RWPE2 (cell line): ENCODE data around the gene IGF2BP1.

Experiments used
- ATAC-seq: fragments of 200-7000 bp; cut with Tn5 transposase; 3 replicates; pipeline ENCODE4 v1.9.1; 2021; ENCODE audit warnings: low read depth
- DNase-seq: peaks from one replicate; pipeline ENCODE4 v3.0.0-alpha.2; 2020; ENCODE audit warnings: low spot score
- H3K27ac ChIP-seq: fragments of 450-650 bp; 2 replicates; pipeline ENCODE4 v1.5.1; 2017; ENCODE audit warnings: mild to moderate bottlenecking; ENCODE audit not compliant: poor library complexity, severe bottlenecking
- H3K27me3 ChIP-seq: fragments of 250-450 bp; sonication (Bioruptor Pico); 2 replicates; pipeline ENCODE4 v1.5.1; 2021; ENCODE audit warnings: mild to moderate bottlenecking, moderate library complexity; ENCODE audit not compliant: insufficient read depth, poor library complexity, severe bottlenecking
- H3K36me3 ChIP-seq: fragments of 250-450 bp; sonication (Bioruptor Pico); 2 replicates; pipeline ENCODE4 v1.5.1; 2020; ENCODE audit warnings: low read depth, mild to moderate bottlenecking, moderate library complexity
- H3K4me1 ChIP-seq: fragments of 250-450 bp; sonication (Bioruptor Pico); 2 replicates; pipeline ENCODE4 v1.5.1; 2021; ENCODE audit warnings: mild to moderate bottlenecking, moderate library complexity; ENCODE audit not compliant: insufficient read depth, poor library complexity, severe bottlenecking
- H3K4me3 ChIP-seq: fragments of 250-450 bp; sonication (Bioruptor Pico); 2 replicates; pipeline ENCODE4 v1.5.1; 2021; ENCODE audit warnings: mild to moderate bottlenecking, moderate library complexity; ENCODE audit not compliant: severe bottlenecking
- H3K9me3 ChIP-seq: fragments of 250-450 bp; sonication (Bioruptor Pico); 2 replicates; pipeline ENCODE4 v1.5.1; 2021; ENCODE audit warnings: mild to moderate bottlenecking, moderate library complexity; ENCODE audit not compliant: severe bottlenecking
- TF ChIP-seq, protein P1 (sequence below): fragments of 450-650 bp; IDR thresholded peaks from one replicate; pipeline ENCODE4 v1.5.1; 2017; ENCODE audit warnings: mild to moderate bottlenecking, moderate library complexity; ENCODE audit not compliant: poor library complexity, severe bottlenecking

The IGF2BP1 gene

DNA sequence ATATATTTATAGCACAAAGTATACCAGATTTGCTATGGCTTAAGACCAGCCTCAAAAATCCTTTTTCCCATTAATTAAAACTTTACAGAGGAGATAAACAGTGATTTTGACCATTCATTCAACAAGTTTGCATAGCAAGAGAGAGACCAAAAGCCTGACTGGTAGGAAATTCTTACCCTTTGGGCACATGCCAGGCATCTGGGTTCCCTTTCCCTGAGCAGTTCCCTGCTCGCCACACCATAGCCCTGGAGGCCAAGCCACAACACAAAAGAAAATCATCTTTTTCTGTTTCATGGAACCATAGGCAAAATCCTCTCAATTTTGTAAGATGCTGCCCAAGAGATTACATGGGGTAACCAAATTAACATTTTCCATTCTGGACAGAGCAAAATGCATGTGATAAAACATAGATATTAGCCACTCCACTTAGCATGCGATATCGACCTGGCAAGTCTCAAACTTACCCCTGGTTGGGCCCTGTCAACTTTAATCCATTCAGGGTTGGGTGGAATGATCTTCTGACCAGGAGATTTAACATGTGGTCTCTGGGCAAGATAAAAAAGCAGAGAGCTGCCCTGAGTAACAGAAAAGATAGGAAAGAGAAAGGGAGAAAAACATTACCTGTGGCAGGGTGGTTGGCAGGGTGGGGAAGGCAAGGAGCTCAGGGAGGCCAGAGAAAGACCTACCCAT, 77.8 kb downstream of the IGF2BP1 start:
- Histone ChIP-seq H3K27me3 (no peaks in the 10 kb centered on the region), H3K36me3 (no peaks in the 10 kb centered on the region)
- no peak for ATAC-seq

DNA sequence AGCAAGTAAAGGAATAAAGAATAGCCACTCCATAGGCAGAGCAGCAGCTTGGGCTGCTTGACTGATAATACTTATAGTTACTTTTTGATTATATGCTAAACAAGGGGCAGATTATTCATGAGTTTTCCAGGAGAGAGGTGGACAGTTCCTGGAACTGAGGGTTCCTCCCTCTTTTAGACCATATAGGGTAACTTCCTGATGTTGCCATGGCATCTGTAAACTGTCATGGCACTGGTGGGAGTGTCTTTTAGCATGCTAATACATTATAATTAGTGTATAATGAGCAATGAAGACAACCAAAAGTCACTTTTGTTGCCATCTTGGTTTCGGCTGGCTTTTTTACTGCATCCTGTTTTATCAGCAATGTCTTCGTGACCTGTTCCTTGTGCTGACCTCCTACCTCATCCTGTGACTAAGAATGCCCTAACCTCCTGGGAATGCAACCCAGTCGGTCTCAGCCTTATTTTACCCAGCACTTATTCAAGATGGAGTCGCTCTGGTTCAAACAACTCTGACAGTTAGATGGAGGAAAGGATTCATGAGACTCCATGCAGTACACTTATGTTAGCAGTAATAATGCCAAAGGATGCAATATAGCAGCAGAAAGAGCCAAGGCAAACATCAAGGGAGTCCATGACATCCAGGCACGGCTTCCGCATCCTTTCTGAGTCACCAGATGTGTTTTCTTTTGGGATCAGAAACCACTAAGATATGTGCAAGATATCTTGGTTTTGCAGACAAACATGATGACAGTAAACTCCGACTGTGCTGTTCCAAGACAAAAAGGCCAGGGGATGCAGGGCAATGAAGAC, 79.6 kb downstream of the IGF2BP1 start:
- TF ChIP-seq, protein P1, sequence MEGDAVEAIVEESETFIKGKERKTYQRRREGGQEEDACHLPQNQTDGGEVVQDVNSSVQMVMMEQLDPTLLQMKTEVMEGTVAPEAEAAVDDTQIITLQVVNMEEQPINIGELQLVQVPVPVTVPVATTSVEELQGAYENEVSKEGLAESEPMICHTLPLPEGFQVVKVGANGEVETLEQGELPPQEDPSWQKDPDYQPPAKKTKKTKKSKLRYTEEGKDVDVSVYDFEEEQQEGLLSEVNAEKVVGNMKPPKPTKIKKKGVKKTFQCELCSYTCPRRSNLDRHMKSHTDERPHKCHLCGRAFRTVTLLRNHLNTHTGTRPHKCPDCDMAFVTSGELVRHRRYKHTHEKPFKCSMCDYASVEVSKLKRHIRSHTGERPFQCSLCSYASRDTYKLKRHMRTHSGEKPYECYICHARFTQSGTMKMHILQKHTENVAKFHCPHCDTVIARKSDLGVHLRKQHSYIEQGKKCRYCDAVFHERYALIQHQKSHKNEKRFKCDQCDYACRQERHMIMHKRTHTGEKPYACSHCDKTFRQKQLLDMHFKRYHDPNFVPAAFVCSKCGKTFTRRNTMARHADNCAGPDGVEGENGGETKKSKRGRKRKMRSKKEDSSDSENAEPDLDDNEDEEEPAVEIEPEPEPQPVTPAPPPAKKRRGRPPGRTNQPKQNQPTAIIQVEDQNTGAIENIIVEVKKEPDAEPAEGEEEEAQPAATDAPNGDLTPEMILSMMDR = no peak
- no peak overlapping the region for H3K4me3 ChIP-seq
- no peak for DNase-seq
- ATAC-seq = peak; percentile 38; the same call in 1 of the 3 replicates
- H3K27me3 ChIP-seq = no peaks in the 10 kb centered on the region
- no peaks in the 10 kb centered on the region for H3K4me1 ChIP-seq
- H3K9me3 ChIP-seq = no peaks in the 10 kb centered on the region
- no peaks in the 10 kb centered on the region for H3K36me3 ChIP-seq
- H3K27ac ChIP-seq = no peak overlapping the region

More for the DNA sequence above, 77.8 kb downstream of the IGF2BP1 start:
- Histone ChIP-seq H3K27ac (no peak overlapping the region), H3K4me3 (no peak overlapping the region), H3K9me3 (no peaks in the 10 kb centered on the region), H3K4me1 (no peaks in the 10 kb centered on the region)
- TF ChIP-seq, protein P1 = no peak
- DNase-seq = no peak

DNA sequence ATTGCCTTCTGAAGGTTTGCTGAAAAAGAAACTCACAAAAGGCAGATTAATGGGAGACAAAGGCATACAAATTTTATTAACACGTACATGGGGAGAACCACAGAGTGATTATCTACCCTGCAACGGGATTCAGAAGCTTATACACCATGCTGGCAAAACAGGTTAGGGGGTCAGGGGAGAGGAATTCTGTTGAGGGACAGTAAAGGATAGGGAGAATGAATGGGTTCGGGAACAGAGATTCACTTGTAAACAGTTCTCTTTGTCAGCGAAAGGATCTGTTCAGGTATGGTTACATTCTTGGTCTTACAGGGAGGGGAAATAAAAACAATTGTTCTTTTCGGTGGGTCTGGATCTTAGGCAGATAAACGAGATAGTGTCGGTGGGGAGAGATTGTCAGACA, 81.1 kb downstream of the IGF2BP1 start:
- TF ChIP-seq, protein P1 = no peak
- H3K27ac ChIP-seq = no peak overlapping the region
- no peak for DNase-seq
- H3K27me3 ChIP-seq = no peaks in the 10 kb centered on the region
- no peaks in the 10 kb centered on the region for H3K4me1 ChIP-seq
- no peak overlapping the region for H3K4me3 ChIP-seq
- no peaks in the 10 kb centered on the region for H3K36me3 ChIP-seq
- H3K9me3 ChIP-seq = no peaks in the 10 kb centered on the region
- no peak for ATAC-seq

DNA sequence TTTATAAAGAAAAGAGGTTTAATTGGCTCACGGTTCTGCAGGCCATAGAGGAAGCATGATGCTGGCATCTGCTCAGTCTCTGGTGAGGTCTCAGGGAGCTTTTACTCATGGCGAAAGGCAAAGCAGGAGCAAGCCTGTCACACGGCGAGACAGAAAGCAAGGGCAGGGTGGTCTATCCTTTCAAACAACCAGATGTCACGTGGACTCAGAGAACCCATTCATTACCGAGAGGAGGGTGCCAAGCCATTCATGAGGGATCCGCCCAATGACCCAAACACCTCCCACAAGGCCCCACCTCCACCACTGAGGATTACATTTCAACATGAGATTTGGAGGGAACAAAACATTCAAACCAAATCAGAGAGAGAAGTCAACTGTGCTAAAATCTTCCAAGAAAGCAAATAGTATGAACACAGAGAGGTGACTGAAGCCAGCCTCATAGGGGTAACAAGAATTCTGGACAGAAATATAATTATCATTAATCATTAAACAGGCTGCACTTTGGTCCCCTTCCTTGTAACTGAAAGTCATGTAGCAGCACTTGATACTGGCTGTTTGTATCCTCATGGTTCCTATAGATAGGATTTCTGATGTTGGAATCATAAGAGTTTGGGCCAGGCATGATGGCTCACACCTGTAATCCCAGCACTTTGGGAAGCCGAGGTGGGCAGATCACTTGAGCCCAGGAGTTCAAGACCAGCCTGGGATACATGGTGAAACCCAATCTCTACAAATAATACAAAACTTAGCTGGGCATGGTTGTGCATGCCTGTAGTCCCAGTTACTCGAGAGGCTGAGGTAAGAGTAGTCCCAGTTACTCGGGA, 82.9 kb downstream of the IGF2BP1 start:
- no peaks in the 10 kb centered on the region for H3K9me3 ChIP-seq
- no peak overlapping the region for H3K27ac ChIP-seq
- ATAC-seq (no peak), DNase-seq (no peak)
- TF ChIP-seq, protein P1 = no peak
- H3K4me1 ChIP-seq = no peaks in the 10 kb centered on the region
- no peaks in the 10 kb centered on the region for H3K27me3 ChIP-seq
- H3K36me3 ChIP-seq = no peaks in the 10 kb centered on the region
- H3K4me3 ChIP-seq = no peak overlapping the region
